ENCODE data around the gene CPEB4. TPM values are rescaled to one million over a fixed set of nuclear protein-coding genes. Genes with fewer than 3 reads are reported as not detected.
A peak's percentile ranks its signal among the peaks of the same experiment; 100 is the strongest.

The CPEB4 gene
- total and polyA plus RNA-seq, 9 of the 15 experiments (the other 6 are each of a cell fraction or from before 2014, with no cell fraction given), result 7.4 to 21.3 (median 12.4) TPM

DNA sequence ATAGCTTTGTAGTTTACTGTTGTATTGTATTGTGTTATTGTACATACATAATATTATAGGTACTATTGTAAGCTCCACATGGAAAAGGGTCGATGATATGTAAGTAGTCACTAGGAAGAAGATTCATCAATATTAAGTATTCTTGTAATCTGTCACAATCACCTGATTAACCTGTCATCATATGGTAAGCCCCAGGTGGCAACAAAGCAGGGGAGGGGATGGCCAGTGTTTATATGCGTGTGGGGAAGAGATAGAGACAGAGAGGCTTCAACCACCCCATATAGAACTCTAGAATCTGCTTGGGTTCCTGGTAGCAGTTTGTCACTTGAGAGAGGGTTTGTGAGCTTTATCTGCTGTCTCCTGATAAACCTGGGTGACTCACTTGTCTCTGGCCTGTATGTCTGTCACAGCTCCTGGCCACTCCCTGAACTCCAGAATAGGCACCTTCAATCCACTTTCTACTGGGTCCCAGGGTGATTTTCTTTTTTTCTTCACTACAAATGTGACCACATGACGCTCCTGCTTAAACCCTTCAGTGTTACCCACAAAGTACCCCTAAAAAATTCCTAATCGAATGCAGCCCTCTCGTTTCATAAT lies 48.9 kb upstream of the CPEB4 start (continued):
- TF ChIP-seq, protein P1, sequence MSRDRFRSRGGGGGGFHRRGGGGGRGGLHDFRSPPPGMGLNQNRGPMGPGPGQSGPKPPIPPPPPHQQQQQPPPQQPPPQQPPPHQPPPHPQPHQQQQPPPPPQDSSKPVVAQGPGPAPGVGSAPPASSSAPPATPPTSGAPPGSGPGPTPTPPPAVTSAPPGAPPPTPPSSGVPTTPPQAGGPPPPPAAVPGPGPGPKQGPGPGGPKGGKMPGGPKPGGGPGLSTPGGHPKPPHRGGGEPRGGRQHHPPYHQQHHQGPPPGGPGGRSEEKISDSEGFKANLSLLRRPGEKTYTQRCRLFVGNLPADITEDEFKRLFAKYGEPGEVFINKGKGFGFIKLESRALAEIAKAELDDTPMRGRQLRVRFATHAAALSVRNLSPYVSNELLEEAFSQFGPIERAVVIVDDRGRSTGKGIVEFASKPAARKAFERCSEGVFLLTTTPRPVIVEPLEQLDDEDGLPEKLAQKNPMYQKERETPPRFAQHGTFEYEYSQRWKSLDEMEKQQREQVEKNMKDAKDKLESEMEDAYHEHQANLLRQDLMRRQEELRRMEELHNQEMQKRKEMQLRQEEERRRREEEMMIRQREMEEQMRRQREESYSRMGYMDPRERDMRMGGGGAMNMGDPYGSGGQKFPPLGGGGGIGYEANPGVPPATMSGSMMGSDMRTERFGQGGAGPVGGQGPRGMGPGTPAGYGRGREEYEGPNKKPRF (IDR thresholded peaks at IDR 0.05; ENCODE audit: low read depth, low read length), result no peak
- TF ChIP-seq, protein P2, sequence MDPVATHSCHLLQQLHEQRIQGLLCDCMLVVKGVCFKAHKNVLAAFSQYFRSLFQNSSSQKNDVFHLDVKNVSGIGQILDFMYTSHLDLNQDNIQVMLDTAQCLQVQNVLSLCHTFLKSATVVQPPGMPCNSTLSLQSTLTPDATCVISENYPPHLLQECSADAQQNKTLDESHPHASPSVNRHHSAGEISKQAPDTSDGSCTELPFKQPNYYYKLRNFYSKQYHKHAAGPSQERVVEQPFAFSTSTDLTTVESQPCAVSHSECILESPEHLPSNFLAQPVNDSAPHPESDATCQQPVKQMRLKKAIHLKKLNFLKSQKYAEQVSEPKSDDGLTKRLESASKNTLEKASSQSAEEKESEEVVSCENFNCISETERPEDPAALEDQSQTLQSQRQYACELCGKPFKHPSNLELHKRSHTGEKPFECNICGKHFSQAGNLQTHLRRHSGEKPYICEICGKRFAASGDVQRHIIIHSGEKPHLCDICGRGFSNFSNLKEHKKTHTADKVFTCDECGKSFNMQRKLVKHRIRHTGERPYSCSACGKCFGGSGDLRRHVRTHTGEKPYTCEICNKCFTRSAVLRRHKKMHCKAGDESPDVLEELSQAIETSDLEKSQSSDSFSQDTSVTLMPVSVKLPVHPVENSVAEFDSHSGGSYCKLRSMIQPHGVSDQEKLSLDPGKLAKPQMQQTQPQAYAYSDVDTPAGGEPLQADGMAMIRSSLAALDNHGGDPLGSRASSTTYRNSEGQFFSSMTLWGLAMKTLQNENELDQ (CRISPR knock-in tag; IDR thresholded peaks at IDR 0.05; ENCODE audit: borderline replicate concordance), result no peak
- no peak for TF ChIP-seq OTX1 (CRISPR knock-in tag; IDR thresholded peaks at IDR 0.05)
- TF ChIP-seq ZNF134 (CRISPR knock-in tag; conservative IDR thresholded peaks at IDR 0.05), result peak; percentile 57; the same call in 1 of the 2 replicates
- TF ChIP-seq, protein P3, sequence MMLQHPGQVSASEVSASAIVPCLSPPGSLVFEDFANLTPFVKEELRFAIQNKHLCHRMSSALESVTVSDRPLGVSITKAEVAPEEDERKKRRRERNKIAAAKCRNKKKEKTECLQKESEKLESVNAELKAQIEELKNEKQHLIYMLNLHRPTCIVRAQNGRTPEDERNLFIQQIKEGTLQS (IDR thresholded peaks at IDR 0.05), result peak; percentile 98
- TF ChIP-seq, protein P3 (CRISPR knock-in tag; conservative IDR thresholded peaks at IDR 0.05), result peak; percentile 93
- TF ChIP-seq, protein P4, sequence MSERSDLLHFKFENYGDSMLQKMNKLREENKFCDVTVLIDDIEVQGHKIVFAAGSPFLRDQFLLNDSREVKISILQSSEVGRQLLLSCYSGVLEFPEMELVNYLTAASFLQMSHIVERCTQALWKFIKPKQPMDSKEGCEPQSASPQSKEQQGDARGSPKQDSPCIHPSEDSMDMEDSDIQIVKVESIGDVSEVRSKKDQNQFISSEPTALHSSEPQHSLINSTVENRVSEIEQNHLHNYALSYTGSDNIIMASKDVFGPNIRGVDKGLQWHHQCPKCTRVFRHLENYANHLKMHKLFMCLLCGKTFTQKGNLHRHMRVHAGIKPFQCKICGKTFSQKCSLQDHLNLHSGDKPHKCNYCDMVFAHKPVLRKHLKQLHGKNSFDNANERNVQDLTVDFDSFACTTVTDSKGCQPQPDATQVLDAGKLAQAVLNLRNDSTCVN (CRISPR knock-in tag; IDR thresholded peaks at IDR 0.05), result no peak
- TF ChIP-seq CEBPB (tag; IDR thresholded peaks at IDR 0.05), result peak; percentile 75
- no peak; the same call in 1 of the 2 replicates for TF ChIP-seq ADNP (tag; IDR thresholded peaks at IDR 0.05)
- TF ChIP-seq, protein P5, sequence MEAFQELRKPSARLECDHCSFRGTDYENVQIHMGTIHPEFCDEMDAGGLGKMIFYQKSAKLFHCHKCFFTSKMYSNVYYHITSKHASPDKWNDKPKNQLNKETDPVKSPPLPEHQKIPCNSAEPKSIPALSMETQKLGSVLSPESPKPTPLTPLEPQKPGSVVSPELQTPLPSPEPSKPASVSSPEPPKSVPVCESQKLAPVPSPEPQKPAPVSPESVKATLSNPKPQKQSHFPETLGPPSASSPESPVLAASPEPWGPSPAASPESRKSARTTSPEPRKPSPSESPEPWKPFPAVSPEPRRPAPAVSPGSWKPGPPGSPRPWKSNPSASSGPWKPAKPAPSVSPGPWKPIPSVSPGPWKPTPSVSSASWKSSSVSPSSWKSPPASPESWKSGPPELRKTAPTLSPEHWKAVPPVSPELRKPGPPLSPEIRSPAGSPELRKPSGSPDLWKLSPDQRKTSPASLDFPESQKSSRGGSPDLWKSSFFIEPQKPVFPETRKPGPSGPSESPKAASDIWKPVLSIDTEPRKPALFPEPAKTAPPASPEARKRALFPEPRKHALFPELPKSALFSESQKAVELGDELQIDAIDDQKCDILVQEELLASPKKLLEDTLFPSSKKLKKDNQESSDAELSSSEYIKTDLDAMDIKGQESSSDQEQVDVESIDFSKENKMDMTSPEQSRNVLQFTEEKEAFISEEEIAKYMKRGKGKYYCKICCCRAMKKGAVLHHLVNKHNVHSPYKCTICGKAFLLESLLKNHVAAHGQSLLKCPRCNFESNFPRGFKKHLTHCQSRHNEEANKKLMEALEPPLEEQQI (IDR thresholded peaks at IDR 0.05), result peak; percentile 90
- TF ChIP-seq ZNF23 (CRISPR knock-in tag; IDR thresholded peaks at IDR 0.05), result no peak
- peak; percentile 99 for TF ChIP-seq FOSL1 (tag; conservative IDR thresholded peaks at IDR 0.05)
- TF ChIP-seq, protein P6, sequence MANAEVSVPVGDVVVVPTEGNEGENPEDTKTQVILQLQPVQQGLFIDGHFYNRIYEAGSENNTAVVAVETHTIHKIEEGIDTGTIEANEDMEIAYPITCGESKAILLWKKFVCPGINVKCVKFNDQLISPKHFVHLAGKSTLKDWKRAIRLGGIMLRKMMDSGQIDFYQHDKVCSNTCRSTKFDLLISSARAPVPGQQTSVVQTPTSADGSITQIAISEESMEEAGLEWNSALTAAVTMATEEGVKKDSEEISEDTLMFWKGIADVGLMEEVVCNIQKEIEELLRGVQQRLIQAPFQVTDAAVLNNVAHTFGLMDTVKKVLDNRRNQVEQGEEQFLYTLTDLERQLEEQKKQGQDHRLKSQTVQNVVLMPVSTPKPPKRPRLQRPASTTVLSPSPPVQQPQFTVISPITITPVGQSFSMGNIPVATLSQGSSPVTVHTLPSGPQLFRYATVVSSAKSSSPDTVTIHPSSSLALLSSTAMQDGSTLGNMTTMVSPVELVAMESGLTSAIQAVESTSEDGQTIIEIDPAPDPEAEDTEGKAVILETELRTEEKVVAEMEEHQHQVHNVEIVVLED (CRISPR knock-in tag; IDR thresholded peaks at IDR 0.05), result no peak
